ENCODE data around the gene GAK.

GAK gene

GRCh38 chr4:963276-964225, 31.4 kb upstream of the GAK start:
- DNase-seq: no peak

DNA sequence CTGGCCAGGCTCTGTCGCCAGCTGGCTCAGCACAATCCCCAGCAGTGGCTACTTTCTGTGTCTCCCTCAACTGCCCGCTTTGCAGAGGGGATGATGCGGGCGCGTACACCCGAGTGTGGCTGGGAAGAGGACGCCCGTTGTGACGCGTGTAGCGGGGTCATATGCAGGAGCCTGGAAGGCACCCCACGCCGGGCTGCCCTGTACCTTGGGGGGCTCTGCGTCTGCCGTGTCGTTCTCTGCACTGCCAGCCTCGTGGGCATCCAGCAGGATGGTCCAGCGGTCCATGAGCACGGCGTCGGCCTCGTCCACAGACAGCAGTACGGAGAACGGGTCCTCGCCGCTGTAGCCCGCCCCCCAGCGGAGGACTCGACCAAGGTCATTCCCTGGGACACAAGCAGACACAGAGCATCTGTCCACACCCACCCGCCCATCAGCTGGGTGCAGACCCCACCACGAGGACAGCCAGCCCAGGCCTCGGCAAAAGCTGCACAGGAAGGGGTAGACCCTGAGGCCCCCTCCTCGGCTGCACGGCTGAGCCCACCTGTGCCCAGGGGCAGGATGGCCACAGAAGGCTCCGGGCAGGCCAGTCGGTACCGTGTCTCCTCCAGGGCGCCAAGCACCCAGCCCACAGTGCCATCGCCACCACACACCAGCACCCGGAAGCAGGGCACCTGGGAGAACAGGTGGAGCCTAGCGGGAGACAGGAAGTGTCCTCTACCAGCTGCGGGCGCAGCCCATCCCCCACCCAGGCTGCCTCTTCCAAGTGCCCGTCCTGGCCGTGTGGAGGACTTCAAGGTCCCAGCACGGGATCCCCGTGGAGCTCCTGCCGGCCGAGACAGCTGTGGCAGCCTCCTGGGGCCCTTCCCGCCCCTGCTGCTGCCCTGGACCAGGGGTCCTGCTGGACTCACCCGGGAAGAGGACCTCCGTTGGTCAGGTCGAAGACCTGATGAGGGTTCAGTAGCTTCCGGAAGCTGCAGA, 30.4 kb upstream of the GAK start:
- DNase-seq: peak; percentile 53

GRCh38 chr4:961351-962230, 29.5 kb upstream of the GAK start:
- DNase-seq: no peak

DNA sequence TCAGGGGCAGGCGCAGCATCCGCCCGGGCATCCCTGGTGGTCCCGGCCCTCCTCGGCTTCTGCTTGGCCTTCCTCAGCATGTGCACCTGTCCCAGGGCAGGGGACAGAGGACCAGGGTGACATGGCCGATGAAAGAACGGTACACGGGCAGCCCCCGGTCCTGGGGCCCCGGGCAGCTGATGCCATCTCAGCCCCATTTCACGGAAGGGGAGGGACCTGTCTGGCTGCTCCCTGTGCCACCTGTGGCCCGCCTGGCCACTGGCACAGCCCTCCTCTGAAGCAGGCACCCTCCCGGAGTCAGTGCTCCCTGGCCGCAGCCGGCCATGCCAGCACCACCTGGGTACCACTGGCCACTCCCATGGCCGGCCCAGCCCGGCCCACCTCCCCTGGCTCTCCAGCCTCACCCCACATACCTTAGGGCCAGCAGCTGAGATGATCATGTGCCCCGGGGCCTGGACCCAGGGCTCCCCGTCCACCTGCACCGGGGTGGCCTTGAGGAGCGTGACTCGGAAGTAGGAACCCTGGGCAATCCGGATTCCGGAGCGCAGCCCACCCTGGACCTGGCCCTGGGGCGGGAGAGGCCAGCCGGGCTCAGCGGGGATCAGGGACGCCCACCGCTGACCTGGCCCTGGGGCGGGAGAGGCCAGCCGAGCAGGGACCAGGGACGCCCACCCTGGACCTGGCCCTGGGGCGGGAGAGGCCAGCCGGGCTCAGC, 28.7 kb upstream of the GAK start:
- DNase-seq: no peak

DNA sequence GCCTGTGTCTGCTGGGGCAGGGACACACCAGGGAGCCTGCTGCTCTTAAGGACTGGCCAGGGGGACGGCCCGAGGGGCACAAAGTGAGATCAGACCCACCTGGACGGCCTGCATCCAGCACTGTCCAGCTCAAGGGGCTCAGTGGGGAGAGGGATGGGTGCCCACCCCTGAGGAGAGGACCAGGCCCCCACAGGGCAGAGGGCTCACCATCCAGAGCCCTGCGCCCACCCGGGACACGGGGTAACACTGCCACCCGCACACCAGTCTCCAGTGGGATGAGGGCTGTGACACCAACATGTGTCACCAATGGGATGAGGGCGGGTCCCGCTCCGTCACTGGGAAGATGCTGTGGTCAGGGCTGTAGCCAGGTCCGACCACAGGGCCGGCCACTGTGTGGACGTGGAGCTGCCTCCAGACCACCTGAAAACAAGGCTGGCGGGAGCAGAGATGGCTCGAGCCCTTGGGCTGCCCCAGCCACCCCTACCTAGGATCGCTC, 28.1 kb upstream of the GAK start:
- DNase-seq: no peak

GRCh38 chr4:959338-960139, 27.4 kb upstream of the GAK start:
- no peak for DNase-seq

DNA sequence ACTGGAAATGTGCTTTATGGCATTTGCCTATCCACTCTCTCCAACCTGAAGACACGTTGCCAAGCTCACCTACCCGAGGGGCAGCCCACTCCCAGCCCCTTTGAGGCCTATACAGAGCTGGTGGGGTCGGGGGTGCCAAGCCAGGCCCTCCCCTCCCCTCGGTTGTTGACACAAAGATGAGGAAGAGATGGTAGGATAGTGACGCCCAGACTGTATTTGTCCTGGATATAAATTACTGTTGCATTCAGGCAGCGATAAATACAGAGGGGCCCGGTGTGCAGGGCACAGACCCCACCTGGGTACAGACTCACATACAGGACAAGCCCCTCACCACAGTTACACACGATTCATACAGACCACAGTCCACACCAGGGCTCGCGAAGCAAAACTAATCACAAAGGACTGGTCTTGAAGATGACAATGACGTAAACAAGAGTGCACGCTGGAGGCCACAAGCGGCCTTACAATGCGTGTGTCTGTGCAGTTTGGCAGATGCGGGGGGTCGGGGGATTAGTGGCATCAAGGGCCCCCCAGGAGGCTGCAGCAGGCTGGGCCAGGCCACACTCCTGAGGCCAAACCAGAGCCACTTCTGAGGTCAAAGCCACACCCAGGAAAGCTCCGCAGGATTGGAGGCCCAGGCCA, 26.7 kb upstream of the GAK start:
- DNase-seq: no peak

GRCh38 chr4:958314-958665, 26.2 kb upstream of the GAK start:
- DNase-seq: no peak

DNA sequence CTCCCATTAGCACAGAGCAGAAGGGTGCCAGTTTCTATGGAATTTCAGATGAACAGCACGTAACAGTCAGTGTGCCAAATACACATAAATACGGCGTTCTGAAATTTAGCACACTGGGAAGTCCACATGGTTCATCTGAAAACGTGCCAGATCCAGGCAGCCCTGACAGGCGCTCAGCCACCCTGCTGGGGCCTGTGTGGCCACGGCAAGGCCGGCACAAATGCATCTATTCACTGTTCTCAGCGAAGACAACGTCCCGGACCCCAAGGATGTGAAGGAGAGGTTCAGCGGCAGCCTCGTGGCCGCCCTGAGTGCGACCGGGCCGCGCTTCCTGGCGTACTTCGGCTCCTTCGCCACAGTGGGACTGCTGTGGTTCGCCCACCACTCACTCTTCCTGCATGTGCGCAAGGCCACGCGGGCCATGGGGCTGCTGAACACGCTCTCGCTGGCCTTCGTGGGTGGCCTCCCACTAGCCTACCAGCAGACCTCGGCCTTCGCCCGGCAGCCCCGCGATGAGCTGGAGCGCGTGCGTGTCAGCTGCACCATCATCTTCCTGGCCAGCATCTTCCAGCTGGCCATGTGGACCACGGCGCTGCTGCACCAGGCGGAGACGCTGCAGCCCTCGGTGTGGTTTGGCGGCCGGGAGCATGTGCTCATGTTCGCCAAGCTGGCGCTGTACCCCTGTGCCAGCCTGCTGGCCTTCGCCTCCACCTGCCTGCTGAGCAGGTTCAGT, 25.6 kb upstream of the GAK start:
- DNase-seq: no peak

GRCh38 chr4:957231-957580, 25.1 kb upstream of the GAK start:
- no peak for DNase-seq

DNA sequence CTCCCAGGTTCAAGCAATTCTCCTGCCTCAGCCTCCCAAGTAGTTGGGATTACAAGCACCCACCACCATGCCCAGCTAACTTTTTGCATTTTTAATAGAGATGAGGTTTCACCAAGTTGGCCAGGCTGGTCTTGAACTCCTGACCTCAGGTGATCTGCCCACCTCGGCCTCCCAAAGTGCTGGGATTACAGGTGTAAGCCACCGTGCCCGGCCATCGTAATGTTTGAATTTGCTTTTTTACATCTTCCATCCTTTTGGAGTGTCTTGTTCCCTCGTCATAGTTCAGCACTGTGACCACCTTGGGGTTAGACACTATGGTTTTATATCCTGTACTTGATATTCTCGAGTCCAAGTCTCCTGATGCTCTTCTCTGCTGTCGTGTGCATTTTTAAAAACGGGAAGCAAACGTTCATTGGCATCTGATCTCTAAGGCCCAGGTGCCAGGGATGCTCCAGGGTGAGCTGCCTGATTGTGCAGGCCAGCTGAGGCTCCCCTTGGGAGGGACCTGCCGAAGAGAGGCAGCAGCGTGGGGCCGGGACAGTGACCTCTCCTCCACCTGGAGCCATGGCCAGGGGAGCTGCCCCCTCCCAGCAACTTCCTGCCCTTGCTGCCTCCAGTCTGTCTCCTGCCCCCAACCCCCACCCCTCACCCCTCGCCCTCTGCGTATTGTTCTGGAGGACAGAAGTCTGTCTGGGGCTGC, 24.6 kb upstream of the GAK start:
- DNase-seq: no peak

DNA sequence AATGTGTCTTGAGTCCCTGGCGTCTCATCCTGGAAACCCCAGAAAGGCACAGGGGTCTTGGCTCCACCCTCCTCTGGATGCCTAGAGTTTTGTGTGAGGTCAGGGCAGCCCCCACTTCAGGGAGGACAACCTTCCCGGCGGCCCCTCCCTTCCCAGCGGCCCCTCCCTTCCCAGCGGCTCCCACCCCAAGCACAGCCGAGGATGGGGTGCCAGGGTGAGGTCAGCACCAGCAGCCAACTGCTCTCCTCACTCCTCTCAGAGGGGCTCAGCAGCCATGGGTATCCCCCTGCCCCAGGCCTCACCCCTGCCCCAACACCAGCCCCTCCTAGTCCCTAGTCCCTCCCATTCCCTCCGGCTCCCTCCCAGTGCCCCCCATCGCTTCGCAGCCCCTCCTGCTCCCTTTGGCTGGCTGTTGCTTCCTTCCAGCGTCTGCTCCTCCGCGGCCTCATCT, 23.8 kb upstream of the GAK start:
- DNase-seq: no peak

DNA sequence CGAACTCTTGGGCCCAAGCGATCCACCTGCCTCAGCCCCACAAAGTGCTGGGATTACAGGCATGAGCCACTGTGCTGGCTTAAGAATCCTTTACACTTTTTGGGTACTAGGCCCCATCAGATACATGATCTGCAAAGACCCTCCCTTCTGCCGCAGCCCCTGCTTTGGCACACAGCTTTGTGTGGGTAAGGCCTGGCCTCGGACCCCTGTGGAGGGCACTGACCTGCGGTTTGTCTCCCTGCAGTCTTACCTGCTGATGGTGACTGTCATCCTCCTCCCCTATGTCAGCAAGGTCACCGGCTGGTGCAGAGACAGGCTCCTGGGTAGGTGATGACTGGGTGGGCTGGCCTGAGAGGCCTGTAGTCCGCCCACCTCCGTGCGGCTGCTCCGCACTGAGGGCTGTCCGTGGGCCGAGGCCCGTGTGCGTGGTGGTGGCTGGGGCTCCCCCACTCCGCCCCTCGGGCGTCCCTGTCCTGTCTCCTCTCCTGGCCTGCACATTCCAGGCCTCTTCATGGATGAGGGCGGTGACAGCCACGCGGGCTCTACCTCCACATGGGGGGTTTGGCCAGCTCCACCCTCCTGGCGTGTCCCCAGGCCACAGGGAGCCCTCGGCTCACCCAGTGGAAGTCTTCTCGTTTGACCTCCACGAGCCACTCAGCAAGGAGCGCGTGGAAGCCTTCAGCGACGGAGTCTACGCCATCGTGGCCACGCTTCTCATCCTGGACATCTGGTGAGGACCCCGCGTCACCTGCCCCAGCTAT, 23.2 kb upstream of the GAK start:
- DNase-seq: no peak

DNA sequence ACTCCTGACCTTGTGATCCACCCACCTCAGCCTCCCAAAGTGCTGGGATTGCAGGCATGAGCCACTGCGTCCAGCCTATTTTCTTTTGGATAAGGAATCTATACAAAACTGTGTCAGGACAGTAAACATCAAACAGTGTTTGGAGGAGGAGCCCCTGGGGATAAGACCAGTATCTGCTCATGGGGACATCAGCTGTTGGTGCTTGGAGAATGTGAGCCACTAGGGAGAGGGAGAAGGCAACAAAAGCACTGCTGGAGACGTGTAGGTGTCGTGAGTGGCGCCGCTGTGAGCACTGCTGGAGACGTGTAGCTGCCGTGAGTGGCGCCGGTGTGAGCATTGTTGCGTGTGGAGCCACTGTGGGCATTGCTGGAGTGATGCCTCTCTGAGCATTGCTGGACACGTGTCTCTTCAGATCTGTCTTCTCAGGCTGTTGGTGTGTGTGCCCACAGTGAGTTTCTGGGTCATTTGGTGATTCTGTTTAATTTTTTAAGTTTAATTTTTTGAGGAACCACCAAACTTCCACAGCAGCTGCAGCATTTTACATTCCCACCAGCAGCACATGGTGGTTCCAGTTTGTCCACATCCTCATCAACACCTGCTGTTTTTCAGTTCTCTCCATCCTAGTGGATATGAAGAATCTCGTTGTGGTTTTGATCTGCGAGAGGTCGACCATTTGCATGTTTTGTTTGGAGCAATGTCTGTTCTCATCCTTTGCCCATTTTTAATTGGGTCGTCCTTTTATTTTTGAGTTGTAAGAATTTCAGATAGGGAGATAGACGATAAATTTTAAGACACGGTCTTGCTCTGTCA, 22.3 kb upstream of the GAK start:
- DNase-seq: no peak

- DNase-seq: no peak
Measured at GRCh38 chr4:953574-953915, 21.4 kb upstream of the GAK start.

DNA sequence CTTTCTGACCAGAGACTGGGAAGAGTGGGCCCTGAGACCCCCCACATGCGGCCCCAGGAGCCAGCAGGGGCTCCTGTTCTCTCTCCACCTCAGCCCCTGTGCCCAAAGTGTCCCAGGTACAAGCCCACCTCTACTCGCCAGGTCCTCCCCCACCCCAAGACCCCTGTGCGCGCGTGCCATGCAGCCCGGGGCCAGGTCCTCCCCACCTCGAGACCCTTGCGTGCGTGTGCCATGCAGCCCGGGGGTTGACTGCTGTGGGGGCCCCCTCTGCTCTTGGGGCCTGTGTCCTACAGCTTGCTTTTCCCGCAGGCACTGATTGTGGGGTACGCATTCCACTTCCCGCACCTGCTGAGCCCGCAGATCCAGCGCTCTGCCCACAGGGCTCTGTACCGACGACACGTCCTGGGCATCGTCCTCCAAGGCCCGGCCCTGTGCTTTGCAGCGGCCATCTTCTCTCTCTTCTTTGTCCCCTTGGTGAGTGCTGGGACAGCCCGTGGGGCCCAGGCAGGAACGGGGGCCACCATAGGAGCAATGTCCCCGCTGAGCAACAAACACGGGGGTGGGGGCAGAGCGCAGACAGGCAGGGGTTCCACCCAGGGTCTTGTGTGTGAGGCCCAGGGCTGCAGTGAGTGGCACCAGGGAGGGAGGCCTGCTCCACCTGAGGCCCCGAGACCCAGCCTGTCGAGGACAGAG, 20.9 kb upstream of the GAK start:
- DNase-seq: no peak
